Measurements from ENCODE around the gene TBR1. TPM values are rescaled to one million over a fixed set of nuclear protein-coding genes. Genes with fewer than 3 reads are reported as not detected.

The TBR1 gene
- total RNA-seq, 4 donors from 2014 or later, result not detected

Small RNA genes lying within 50 kb of the gene (small RNA-seq; reads per million reads assigned to genes)
- 0 reads per million in 2 donors for gene RNA5SP108

Other genes with a start within 250 kb of the TBR1 start
- 10 to 100 TPM; 22.3 to 35.1 (median 24.6) TPM for gene PSMD14, start 107.9 kb upstream of the TBR1 start, total RNA-seq
- under 1 TPM in 1 of 4 donors, not detected in 3; 0.27 TPM for gene SLC4A10, start 208.1 kb downstream of the TBR1 start, total RNA-seq

All from Peyer's patch (tissue), 4 donors.